Pons (tissue), 1 donor: ENCODE measurements around the gene BCL3.

Experiments
- DNase-seq: peaks from one replicate; pipeline ENCODE4 v3.0.0-alpha.2; 2016; ENCODE audit warnings: low spot score

Gene BCL3

DNA sequence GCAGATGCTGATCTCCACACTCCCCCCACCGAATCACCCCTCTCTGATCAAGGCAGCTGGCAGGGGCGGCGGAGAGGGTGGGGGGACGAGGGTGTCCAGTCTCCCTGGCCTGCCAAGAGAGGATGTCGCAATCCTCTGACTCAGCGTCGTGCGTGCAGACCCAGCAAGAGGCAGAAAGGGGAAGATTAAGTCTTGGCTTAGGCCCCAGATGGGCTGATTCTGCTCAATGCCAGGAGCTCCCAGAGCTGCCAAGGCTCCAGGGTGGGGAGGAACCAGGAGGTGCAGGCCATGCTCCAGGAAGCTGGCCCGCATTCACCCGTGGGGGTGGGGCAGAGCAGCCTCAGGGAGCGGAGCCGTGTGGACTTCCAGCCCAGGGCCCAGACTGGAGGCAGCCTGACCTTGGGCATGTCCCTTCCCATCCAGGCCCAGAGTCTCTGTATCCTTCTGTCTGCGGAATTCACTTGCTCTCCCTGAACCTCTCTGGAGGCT, 6.6 kb upstream of the BCL3 start:
- DNase-seq, result peak; percentile 94

DNA sequence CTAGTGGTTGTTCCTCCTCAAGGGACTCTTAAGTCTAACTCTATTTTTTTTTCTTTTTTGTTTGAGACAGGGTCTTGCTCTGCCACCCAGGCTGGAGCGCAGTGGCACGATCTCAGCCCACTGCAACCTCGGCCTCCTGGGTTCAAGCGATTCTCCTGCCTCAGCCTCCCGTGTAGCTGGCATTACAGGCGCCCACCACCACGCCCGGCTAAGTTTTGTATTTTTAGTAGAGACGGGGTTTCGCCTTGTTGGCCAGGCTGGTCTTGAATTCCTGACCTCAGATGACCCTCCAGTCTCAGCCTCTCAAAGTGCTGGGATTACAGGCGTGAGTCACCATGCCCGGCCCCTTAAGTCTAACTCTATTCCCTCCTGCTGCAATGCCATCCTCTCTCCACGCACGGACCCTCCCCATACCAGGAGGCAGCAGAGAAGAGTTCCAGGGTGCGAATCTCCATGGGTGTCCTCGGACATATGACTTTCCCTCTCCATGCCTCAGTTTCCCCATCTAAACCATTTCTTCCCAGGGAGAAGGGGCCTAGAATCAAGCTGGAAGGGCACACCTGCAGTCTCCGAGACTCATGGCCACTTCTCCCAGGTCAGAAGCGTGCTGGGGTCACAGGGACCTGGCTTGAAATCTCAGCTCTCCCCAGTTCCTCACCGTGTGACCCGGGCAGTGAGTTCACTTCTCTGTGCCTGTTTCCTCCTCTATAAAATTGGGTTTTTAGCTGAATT, 6.0 kb upstream of the BCL3 start:
- DNase-seq, result no peak

DNA sequence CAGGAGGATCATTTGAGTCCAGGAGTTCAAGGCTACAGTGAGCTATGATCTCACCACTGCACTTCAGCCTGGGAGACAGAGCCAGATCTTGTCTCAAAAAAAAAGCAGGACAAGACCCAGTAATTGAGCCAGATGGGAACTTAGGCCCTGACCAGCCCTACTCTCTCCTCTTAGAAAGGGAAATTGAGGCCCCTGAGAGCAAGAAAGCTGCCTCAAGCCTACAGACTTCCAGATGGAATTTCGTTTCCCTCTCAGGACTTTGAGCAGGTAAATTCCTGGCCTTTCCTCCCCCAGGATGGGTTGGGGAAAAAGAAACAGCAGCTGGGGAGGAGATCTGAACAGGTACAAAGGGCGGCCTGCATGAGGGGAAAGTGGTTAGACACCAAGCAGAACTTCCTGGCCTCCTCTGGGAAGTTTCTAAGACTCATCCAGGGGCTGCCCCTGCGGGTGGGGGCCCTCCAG, 3.6 kb upstream of the BCL3 start:
- no peak for DNase-seq

DNA sequence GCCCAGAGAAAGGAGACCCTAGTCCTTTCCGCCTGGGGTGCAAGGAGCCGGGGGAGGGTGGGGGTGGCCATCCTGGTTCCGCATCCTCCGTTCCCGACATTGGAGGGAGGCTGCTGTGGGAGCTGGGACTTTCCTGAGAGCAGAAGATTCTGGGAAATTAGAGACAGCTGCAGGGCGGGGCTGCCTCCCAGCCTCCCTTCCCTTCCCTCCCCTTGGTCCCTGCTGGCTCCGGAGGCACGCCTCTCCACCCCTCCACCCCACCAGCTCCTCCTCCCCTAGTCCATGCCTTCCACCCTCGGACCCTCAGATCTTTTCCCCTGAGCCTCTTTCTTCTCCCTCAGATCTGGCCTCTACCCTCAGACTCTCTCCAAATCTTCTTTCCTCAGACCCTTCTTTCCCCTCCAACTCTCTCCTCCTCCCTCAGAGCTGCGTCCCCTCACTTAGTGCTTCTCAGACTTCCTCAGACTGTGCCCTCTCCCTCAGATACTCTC, 3.1 kb upstream of the BCL3 start:
- no peak for DNase-seq

DNA sequence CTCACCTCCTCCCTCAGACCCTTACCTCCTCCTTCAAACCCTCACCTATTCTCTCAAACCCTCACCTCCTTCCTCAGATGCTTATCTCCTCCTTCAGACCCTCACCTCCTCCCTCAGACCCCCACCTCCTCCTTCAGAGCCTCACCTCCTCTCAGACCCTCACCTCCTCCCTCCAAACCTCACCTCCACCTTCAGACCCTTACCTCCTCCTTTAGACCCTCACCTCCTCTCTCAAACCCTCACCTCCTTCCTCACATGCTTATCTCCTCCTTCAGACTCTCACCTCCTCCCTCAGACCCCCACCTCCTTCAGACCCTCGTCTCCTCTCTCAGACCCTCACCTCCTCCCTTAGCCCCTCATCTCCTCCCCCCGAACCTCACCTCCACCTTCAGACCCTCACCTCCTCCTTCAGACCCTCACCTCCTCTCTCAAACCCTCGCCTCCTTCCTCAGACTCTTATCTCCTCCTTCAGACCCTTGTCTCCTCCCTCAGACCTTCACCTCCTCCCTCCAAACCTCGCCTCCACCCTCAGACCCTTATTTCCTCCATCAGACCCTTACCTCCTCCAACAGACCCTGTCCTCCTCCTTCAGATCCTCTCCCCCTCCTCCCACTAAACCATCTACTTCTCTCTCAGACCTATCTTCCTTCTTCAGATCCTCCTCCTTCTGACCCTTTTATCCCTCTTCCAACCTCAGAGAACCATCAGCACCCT, 2.5 kb upstream of the BCL3 start:
- no peak for DNase-seq

DNA sequence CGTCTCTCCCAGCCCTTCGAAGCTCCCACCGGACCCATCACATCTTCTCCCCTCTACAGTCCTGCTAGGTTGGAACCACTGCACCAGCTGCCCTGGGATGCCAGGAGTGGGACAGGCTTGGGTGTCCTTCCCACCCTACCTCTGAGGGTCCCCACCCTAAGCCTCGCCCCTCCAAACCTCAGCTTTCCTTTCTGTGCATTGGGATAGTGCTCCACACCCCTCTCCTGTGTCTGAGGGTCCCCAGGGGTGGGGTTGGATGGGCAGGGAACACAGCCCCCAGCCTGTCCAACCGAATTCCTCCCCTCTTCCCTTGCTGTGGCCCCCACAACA, 1.9 kb upstream of the BCL3 start:
- no peak for DNase-seq

DNA sequence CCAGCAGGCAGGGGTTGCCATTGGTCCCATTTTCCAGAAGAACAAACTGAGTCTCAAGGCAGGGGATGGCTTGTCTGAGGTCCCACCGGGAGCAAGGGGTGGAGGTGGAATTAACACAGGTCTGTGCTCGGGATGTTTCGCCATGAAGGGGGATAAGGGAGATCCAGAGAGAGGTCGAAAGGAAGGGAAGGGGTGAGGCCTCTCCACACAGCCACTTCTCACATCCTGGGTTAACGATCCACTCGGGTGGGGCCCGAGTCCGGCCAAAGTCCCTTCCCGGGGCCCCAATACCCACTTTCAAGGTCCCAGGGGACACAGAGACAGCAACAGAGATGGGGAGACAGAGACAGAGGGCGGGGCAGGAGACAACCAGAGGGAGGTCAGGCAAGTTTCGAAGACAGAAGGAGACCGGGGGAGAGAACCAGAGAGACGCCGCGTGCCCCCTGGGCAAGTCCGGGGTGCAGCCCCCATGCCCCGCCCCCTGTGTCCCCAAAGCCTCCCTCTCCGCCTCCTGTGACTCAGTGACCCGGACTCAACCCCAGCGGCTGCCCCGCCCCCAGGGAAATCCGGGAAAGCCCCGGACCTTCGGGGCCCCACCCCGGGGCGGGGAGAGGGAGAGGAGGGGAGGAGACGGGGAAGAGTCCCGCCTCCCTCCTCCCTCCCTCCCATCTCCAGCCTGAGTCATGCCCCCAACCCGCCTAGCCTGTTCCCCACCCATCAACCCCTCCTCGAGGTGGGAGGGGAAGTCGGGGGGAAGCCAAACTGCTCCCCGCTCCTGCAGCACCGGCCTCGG, 1.4 kb upstream of the BCL3 start:
- peak; percentile 69 for DNase-seq

DNA sequence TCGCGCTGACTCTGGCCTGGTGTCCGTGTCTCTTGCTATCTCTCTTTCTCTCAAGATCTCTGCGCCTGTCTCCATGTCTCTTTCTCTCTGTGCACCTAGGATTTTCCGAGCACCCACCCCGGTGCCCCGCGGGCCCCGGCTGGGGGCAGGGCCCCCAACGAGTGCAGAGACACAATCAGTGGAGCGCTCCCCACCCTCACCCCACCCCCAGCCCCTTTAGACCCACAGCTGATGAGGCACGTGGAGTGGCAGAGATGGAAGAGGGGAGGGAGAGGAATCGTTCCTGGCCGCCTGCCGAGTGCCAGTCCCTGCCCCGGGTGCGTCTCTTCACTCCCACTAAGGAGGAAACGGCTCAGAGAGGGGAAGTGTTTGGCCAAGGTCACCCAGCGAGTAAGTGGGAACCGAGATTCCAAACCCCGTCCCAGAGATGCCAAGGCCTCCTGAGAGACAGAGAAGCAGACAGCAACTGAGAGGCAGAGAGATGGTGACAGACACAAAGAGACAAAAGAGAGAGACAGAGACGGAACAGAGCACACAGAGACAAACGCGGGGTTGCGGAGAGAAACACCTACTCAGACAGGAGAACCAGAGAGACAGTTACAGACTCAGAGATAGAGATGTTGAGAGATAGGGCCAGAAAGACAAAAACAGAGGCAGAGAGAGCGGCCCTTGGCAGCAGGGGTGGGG, 626 bp upstream of the BCL3 start:
- peak; percentile 25 for DNase-seq

DNA sequence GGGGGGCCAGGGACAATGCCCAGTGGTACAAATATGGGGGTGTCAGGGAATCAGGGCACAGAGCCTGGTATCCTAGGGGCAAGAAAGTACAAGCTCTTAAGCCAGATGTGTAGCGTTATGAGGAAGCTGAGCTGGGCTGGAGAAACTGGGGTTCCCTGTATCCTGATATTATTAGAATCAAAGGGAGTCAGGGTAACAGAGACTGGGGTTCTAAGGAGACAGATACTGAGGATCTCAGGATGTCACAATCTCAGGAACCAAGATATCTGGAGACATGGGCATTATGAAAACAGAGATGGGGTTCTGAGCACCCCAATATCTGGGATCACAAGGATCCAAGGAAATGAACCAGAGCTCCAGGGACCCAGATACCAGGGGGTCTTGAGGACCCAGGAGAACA, 784 bp downstream of the BCL3 start:
- no peak for DNase-seq

DNA sequence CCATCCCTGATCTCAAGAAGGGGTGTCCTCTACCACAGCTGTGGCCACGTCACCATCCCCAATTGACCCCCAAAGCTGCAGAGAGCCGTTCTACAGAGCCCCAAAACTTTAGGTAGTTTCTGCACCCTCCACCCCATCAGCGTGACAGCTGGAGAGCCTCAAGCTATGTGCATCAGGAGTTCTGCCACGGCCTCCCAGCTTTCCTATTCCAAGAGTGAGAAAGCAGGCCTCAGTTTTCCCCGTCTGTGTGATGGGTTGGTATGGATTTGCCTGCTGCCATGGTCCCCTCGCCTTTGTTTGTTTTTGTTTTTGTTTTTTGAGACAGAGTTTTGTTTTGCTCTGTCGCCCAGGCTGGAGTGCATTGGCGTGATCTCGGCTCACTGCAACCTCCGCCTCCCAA, 1.5 kb downstream of the BCL3 start:
- DNase-seq, result no peak

DNA sequence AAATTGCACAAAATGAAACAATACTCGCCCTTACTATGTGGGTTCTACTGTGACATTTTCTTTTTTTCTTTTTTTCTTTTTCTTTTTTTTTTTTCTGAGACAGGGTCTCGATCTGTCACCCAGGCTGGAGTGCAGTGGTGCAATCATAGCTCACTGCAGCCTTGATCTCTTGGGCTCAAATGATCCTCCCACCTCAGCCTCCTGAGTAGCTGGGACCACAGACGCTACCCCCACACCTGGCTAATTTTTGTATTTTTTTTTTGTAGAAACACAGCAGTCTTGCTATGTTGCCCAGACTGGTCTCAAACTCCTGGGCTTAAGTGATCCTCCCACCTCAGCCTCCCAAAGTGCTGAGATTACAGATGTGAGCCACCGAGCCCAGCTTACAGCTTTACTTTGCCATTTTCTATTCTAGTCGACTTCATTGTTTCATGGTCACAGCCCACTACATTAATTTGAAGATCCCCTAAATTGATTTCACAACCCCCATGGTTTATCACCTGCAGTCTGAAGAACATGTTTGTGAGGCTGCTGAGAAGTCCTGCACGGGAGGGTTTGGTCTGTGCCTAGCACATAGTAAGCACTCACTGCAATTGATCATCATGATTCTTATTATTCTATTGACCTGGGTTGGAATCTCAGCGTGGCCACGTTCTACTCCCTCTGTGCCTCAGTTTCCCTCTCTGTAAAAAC, 3.8 kb downstream of the BCL3 start:
- no peak for DNase-seq

DNA sequence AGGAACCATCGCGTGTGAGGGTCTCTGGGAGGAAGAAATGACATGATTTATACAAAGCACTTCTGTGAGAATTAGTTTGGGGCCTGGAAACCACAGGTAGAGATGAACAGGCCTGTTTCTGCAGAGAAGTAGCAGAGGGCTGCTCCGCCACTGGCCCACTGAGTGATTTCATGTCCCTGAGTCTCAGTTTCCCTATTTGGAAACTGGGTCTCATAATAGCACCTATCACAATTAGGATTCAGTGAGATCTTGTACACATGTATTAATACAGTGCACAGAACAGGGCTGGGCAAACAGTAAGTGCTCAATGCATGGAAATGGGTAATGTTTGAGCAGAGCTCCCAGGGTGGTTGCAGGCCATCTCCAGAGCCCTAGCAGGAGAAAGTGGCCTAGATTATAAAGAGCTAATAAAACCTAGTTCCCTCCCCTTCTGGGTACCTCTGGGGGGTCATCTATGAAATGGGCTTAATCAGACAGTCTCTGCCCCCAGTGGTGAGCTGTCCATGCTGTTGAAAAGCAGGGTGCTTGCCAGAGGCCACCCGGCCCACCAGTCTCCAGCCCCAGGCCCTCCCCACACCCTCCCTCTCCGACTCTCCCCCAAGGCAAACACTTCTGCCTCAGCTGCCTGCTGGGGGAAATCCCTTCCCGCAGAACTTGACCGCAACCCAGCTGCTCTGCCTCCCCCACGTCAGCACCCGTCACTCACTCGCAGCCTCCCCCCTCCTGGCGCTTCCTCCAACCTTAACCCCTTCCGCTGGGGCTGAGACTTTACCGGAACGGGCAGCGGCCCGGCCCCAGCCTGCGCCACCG, 4.5 kb downstream of the BCL3 start:
- peak; percentile 54 for DNase-seq

DNA sequence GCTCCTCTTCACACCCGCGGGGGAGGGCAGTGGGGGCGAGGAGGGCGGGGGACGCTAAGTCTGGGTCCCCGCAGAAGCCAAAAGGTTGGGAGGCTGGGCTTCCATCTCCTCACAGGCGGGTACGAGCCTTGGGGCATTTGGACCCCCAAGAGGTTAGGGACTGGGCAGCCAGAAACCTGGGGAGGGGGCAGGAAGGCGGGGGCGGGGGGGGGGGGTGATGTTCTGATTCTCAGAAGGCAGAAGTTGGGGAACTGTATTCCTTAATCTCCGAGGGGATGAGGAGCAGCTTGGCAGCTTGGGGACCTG, 5.1 kb downstream of the BCL3 start:
- no peak for DNase-seq

DNA sequence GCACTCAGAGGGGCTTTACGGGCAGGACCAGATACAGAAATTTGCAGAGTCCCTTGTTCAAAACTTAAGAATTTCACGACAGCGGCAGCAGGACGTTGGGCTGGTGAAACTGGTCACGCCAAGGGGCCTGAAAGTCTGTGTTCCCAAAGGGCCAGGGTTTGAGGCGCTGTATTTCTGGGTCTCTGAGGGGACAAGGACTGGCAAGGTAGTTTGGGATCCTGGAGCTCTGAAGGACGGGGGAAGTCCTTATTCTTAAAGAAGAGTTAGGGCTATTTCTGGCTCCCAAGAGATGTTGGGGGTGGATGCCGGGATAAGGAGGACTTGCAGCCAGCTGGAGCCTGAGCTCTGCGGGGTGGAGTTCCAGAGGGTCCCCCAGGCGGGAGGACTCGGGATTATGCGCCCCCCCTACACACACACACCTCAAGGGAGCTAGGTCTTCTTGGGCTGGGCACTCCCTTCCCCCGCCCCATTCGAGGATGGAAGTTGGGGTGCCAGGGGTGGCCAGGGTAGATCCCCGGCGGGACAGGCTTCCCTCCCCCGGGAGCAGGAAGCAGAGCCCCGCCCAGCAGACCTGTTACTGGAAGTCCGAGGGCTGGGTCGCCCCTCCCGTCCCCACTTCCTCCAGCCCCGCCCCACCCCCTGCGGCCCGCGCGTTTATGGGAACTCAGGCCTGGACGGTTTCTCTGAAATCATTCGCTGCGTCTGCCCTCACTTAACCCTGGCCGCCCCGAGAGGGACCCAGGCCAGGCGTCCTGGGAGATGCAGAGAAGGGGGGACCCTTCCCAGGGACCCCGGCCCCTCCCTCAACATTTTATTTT, 5.6 kb downstream of the BCL3 start:
- no peak for DNase-seq

DNA sequence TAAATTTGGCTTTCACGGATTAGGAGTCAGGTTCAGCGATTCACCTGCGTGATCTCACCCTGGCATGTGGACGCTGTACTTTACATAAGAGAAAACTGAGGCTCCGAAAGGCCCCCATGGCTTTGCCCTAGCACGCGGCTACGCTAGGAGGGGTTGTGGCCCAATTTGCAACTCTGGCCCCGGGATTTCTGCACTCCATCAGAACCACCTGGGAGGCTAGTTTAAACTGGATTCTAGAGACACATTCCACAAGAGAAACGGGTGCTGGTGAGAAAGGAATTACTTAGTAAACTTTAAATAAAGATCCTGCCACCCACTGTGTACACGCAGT, 6.2 kb downstream of the BCL3 start:
- no peak for DNase-seq

DNA sequence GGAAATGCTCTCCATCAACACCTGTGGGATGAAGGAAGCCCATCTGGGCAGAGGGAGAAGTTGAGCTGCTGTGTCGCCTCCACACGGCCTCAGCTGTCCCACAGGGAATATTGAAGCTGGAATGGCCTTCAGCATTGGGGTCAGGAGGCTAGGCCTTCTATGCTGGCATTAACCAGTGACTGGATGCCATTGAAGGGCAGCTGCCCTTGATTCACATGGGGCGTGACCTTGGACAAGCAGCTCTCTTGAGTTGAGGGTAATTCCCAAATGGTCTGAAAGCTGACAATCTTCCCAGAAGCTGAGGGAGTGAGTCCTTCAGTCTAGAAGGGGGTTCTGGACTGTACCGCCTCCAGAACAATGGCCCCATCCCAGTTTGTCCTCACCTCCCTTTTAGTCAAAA, 6.7 kb downstream of the BCL3 start:
- no peak for DNase-seq

DNA sequence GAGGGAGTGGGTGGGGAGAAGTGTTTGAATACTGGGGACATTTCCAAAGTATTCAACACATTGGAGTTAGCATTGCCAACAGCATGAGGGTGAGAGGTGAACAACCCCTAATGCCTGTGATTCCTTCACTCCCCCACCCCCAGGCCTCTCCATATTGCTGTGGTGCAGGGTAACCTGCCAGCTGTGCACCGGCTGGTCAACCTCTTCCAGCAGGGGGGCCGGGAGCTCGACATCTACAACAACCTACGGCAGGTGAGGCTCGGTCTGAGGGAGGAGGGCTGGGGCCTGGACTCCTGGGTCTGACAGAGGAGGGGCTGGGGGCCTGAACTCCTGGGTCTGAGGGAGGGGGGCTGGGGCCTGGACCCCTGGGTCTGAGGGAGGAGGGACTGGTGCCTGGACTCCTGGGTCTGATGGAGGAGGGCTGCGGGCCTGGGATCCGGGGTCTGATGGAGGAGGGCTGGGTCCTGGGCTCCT, 7.6 kb downstream of the BCL3 start:
- no peak for DNase-seq

DNA sequence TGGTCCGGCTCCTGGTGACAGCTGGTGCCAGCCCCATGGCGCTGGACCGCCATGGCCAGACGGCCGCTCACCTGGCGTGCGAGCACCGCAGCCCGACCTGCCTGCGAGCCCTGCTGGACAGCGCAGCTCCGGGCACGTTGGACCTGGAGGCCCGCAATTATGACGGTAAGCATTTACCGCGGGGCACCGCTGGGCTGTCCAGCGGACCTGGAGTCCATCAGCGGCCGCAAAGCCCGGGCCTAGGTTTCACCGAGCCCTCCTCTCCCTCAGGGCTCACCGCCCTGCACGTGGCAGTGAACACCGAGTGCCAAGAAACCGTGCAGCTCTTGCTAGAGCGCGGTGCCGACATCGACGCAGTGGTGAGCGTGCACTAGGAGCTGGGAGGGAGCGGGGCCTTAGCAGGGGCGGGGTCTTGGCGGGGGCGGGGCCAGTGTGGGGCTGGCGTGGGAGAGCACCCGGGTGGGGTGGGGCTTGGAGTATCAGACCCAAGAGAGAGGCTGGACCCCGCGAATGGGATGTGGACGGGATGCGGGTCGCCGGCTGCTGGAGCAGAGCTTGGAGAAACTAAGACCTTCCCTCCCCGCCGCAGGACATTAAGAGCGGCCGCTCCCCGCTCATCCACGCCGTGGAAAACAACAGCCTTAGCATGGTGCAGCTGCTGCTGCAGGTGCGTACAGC, 8.7 kb downstream of the BCL3 start:
- DNase-seq, result no peak

DNA sequence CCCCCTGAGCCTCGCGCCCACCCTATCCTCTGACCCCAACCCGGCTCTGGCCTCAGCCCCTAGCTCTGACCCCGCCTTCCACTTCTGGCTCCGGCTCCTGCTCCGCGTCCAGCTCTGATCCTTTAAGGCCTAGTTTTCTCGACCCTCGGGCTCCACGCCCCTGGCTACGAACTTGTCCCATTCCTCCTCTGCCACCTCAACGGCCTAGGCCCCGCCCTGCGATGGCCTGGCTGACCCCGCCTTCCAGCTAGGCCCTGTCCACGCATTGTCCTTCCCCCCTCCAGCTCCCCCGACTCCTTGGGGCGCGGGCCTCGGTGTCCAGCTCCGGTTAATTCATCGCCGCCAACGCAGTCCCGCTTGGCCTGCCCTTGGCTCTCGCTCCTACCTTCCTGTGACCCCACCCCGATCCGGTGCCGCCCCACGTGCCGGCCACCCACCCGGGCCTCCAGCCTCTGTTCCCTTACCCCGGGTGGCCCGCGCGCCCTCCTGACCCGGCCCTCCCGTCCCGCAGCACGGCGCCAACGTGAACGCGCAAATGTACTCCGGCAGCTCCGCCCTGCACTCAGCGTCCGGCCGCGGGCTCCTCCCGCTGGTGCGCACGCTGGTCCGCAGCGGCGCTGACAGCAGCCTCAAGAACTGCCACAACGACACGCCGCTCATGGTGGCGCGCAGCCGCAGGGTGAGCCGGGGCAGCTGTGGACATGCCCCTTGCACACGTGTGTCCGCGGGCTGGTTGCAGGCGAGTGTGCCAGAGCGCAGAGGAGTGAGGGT, 9.4 kb downstream of the BCL3 start:
- no peak for DNase-seq
